Activated B cell treated with CpG ODN at 0.5 μM for 24 hours (primary cell): ENCODE measurements around the gene PDIA4. TPM values are rescaled to one million over a fixed set of nuclear protein-coding genes. Genes with fewer than 3 reads are reported as not detected.
A peak's percentile ranks its signal among the peaks of the same experiment; 100 is the strongest.
"Not testable (repeated sequence)": the region's sequence is repeated elsewhere in the genome, so short reads cannot be mapped to it uniquely, and the experiment has no call there.

ENCODE experiments used
- ATAC-seq: fragments of 200-7000 bp; cut with Tn5 transposase; one replicate; pipeline ENCODE4 v1.10.0; 2021; ENCODE audit warnings: low read depth, mild to moderate bottlenecking, moderate library complexity
- CTCF ChIA-PET: fragments of 350-600 bp; sonication (Branson Sonifier 250); formaldehyde crosslinking; loops from one replicate; lab custom pipeline; 2021; ENCODE audit warnings: antibody characterized with exemption; lab: Charles Lee
- POLR2A ChIA-PET: fragments of 350-600 bp; sonication (Branson Sonifier 250); formaldehyde crosslinking; loops from one replicate; lab custom pipeline; 2021; ENCODE audit warnings: antibody characterized with exemption; lab: Charles Lee
- DNase-seq: peaks from one replicate; pipeline ENCODE4 v3.0.0; 2022
- H3K27ac Mint-ChIP-seq: one replicate; pipeline ENCODE4 v1.8.0; 2020; ENCODE audit warnings: mixed read lengths
- H3K27me3 Mint-ChIP-seq: one replicate; pipeline ENCODE4 v1.8.0; 2021; ENCODE audit warnings: mixed read lengths
- H3K36me3 Mint-ChIP-seq: one replicate; pipeline ENCODE4 v1.8.0; 2021; ENCODE audit warnings: low read depth, mixed read lengths
- H3K4me1 Mint-ChIP-seq: one replicate; pipeline ENCODE4 v1.8.0; 2021; ENCODE audit warnings: mixed read lengths
- H3K4me3 Mint-ChIP-seq: one replicate; pipeline ENCODE4 v1.8.0; 2020; ENCODE audit warnings: mild to moderate bottlenecking, mixed read lengths
- H3K9me3 Mint-ChIP-seq: one replicate; pipeline ENCODE4 v1.8.0; 2020; ENCODE audit warnings: mixed read lengths
- intact Hi-C: fragments of 100-400 bp; cut with micrococcal nuclease; formaldehyde crosslinking; loops from one replicate; pipeline ENCODE4 v1.15.1; 2024
- total RNA-seq: library from RNA; stranded (reverse); gene quantifications from 2 replicates; pipeline ENCODE4 v1.2.3, GENCODE V29; 2022
- TF ChIP-seq, protein P1 (sequence below): fragments of 200-600 bp; IDR thresholded peaks from one replicate; pipeline ENCODE4 v1.8.0; 2022; ENCODE audit warnings: antibody characterized with exemption, mild to moderate bottlenecking

Gene PDIA4
- total RNA-seq, 1 donor from 2014 or later, result 59.4 TPM

GRCh38 chr7:149041350-149041749 is 13.0 kb upstream of the PDIA4 start:
- no peak for DNase-seq
- intact Hi-C loops, result no loop called here
- Mint-ChIP-seq H3K4me3 (no peak overlapping the region), H3K4me1 (no peaks in the 10 kb centered on the region), H3K27ac (no peak overlapping the region), H3K27me3 (peaks cover 4% of the 10 kb centered on the region), H3K36me3 (no peaks in the 10 kb centered on the region), H3K9me3 (peaks cover 6% of the 10 kb centered on the region)
- CTCF ChIA-PET, result no interaction called here
- ATAC-seq, result no peak
- POLR2A ChIA-PET, result interaction anchor here (0.6 kb wide), 1 partner anchor 589 kb away, joined by 4 read pairs; no protein-coding TSS in a partner anchor
- TF ChIP-seq, protein P1, sequence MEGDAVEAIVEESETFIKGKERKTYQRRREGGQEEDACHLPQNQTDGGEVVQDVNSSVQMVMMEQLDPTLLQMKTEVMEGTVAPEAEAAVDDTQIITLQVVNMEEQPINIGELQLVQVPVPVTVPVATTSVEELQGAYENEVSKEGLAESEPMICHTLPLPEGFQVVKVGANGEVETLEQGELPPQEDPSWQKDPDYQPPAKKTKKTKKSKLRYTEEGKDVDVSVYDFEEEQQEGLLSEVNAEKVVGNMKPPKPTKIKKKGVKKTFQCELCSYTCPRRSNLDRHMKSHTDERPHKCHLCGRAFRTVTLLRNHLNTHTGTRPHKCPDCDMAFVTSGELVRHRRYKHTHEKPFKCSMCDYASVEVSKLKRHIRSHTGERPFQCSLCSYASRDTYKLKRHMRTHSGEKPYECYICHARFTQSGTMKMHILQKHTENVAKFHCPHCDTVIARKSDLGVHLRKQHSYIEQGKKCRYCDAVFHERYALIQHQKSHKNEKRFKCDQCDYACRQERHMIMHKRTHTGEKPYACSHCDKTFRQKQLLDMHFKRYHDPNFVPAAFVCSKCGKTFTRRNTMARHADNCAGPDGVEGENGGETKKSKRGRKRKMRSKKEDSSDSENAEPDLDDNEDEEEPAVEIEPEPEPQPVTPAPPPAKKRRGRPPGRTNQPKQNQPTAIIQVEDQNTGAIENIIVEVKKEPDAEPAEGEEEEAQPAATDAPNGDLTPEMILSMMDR, result no peak

DNA sequence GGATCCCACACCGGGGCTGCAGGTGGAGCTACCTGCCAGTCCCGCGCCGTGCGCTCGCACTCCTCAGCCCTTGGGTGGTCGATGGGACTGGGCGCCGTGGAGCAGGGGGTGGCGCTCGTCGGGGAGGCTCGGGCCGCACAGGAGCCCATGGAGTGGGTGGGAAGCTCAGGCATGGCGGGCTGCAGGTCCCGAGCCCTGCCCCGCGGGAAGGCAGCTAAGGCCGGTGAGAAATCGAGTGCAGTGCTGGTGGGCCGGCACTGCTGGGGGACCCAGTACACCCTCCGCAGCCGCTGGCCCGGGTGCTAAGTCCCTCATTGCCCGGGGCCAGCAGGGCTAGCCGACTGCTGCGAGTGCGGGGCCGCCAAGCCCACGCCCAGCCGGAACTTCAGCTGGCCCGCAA is 10.3 kb upstream of the PDIA4 start:
- POLR2A ChIA-PET, CTCF ChIA-PET, DNase-seq, H3K4me1 Mint-ChIP-seq, ATAC-seq, H3K27ac Mint-ChIP-seq, H3K4me3 Mint-ChIP-seq, H3K27me3 Mint-ChIP-seq, intact Hi-C loops, H3K36me3 Mint-ChIP-seq, H3K9me3 Mint-ChIP-seq: not testable (repeated sequence)

DNA sequence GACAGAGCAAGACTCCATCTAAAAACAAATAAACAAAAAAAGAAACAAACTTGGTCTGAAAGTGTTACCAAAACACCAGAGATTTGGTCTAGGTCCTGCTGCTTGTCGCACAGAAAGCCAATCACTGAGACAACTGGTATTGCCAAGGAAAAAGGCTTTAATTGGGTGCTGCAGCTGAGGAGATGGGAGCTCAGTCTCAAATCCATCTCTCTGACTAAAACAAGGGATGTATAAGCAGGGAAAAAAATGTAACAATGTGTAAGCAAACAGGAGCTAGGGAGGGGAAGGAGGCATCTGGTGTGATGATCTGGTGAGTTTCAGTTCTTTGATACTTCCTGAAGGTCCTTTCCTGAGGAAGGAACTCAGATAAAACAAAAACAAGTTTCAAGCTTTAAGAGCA is 8.4 kb upstream of the PDIA4 start:
- intact Hi-C loops, result no loop called here
- Mint-ChIP-seq H3K4me3 (no peak overlapping the region), H3K27me3 (peaks cover 4% of the 10 kb centered on the region), H3K36me3 (no peaks in the 10 kb centered on the region), H3K4me1 (no peaks in the 10 kb centered on the region), H3K9me3 (peaks cover 6% of the 10 kb centered on the region), H3K27ac (no peak overlapping the region)
- POLR2A ChIA-PET, result no interaction called here
- no peak for DNase-seq
- CTCF ChIA-PET, result no interaction called here
- TF ChIP-seq, protein P1, result no peak
- ATAC-seq, result no peak

- H3K4me1 Mint-ChIP-seq, result peaks cover 24% of the 10 kb centered on the region
- H3K27me3 Mint-ChIP-seq, result no peaks in the 10 kb centered on the region
- H3K36me3 Mint-ChIP-seq, result peaks cover 4% of the 10 kb centered on the region
- TF ChIP-seq, protein P1, result no peak
- DNase-seq (no peak), ATAC-seq (no peak)
- intact Hi-C loops, result no loop called here
- H3K27ac Mint-ChIP-seq, result no peak overlapping the region
- H3K4me3 Mint-ChIP-seq, result no peak overlapping the region
- POLR2A ChIA-PET, result interaction anchor here (0.7 kb wide), 1 partner anchor 26 kb away, joined by 6 read pairs; no protein-coding TSS in a partner anchor
- no peaks in the 10 kb centered on the region for H3K9me3 Mint-ChIP-seq
- CTCF ChIA-PET, result no interaction called here
Measured at GRCh38 chr7:149031353-149031910, 3.1 kb upstream of the PDIA4 start.

DNA sequence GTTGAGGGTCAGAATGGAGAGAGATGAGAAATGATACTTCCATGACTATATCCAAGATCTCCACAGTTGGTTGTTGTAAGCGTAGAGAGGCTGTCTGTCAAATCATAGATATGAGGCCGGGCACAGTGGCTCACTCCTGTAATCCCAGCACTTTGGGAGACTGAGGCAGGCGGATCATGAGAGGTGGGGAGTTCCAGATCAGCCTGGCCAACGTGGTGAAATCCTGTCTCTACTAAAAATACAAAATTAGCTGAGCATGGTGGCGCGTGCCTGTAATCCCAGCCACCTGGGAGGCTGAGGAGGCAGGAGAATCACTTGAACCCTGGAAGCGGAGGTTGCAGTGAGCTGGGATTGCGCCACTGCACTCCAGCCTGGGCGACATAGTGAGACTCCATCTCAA is 2.1 kb upstream of the PDIA4 start:
- CTCF ChIA-PET, DNase-seq, H3K27me3 Mint-ChIP-seq, POLR2A ChIA-PET, intact Hi-C loops, H3K4me3 Mint-ChIP-seq, H3K9me3 Mint-ChIP-seq, H3K27ac Mint-ChIP-seq, H3K36me3 Mint-ChIP-seq, ATAC-seq: not testable (repeated sequence)
- peaks cover 34% of the 10 kb centered on the region for H3K4me1 Mint-ChIP-seq

GRCh38 chr7:149027611-149028345 is 527 bp downstream of the PDIA4 start:
- Mint-ChIP-seq H3K4me3 (peak overlapping the region; percentile 92), H3K27me3 (no peaks in the 10 kb centered on the region), H3K9me3 (no peaks in the 10 kb centered on the region), H3K27ac (peak overlapping the region; percentile 89), H3K36me3 (peaks cover 22% of the 10 kb centered on the region), H3K4me1 (peaks cover 41% of the 10 kb centered on the region)
- DNase-seq (no peak), ATAC-seq (no peak)
- ChIA-PET CTCF (interaction anchor here (1.1 to 2.4 kb wide), 4 partner anchors 17 to 38 kb away, joined by 3 to 15 read pairs (median 6); no protein-coding TSS in a partner anchor), POLR2A (interaction anchor here (0.6 to 2.1 kb wide), 12 partner anchors 10 to 329 kb away, joined by 3 to 10 read pairs (median 4); partner anchors contain the start of genes CUL1, ZNF398, ZNF425 and ZNF786)
- intact Hi-C loops, result loop anchor here (1.0 to 10.0 kb wide), 13 partner anchors 22 to 811 kb away; partner anchors contain the start of genes CUL1, EZH2, ZNF282 and ZNF398
- TF ChIP-seq, protein P1, result no peak
